Transverse colon (tissue), 4 donors: ENCODE measurements around the gene KRTAP10-9.

Source experiments
- CTCF ChIP-seq, 5 experiments: fragments of 200-600 bp in 3 of 5; fragments of 450-650 bp in 2 of 5; sonication (generic) in 3 of 5; IDR thresholded peaks; 1 replicate in 2 of 5; 2 replicates in 3 of 5; pipeline ENCODE4 v1.5.1; 2016 to 2017; ENCODE audit warnings: antibody characterized with exemption in 5 of 5, inconsistent platforms in 3 of 5, mild to moderate bottlenecking in 2 of 5, moderate library complexity in 1 of 5
- EP300 ChIP-seq: sonication (generic); formaldehyde crosslinking; IDR thresholded peaks from one replicate; pipeline ENCODE4 v1.6.1; 2017; ENCODE audit warnings: antibody characterized with exemption, low read depth
- POLR2A ChIP-seq: fragments of 450-650 bp; IDR thresholded peaks from one replicate; pipeline ENCODE4 v1.6.1; 2016; ENCODE audit warnings: antibody characterized with exemption, mild to moderate bottlenecking, moderate library complexity
- POLR2AphosphoS5 ChIP-seq, 3 donors: sonication (generic); formaldehyde crosslinking; IDR thresholded peaks; one replicate each; pipeline ENCODE4 v1.6.1; 2016; ENCODE audit warnings: antibody characterized with exemption in 3 of 3

GRCh38 chr21:44644878-44645277 lies 18.0 kb downstream of the KRTAP10-9 start:
- no peak for TF ChIP-seq CTCF (IDR thresholded peaks at IDR 0.05)
- no peak for TF ChIP-seq POLR2AphosphoS5 (IDR thresholded peaks at IDR 0.05)
- no peak for TF ChIP-seq EP300
- no peak for TF ChIP-seq POLR2A
